Right lobe of liver (tissue), 6 donors: Measurements from ENCODE around the gene RASGRP3. TPM values are rescaled to one million over a fixed set of nuclear protein-coding genes. Genes with fewer than 3 reads are reported as not detected.

Experiments
- ATAC-seq, 4 donors: fragments of 200-7000 bp; cut with Tn5 transposase; one replicate each; pipeline ENCODE4 v1.9.1; 2020; ENCODE audit warnings: mild to moderate bottlenecking in 4 of 4, moderate library complexity in 4 of 4
- DNase-seq, 3 donors: peaks; one replicate each; pipeline ENCODE4 v3.0.0-alpha.2; 2020
- H3K27ac ChIP-seq, 3 donors: fragments of 200-600 bp; one replicate each; pipeline ENCODE4 v1.8.0; 2022
- H3K27me3 ChIP-seq, 2 donors: fragments of 200-600 bp; one replicate each; pipeline ENCODE4 v1.8.0; 2022
- H3K36me3 ChIP-seq, 4 donors: fragments of 200-600 bp; sonication (generic) in 1 of 4; one replicate each; pipeline versions ENCODE4 v1.5.1 to v1.8.0; 2017 to 2022; ENCODE audit warnings: control low read depth in 1 of 4
- H3K4me1 ChIP-seq, 4 donors: fragments of 200-600 bp; sonication (generic) in 1 of 4; one replicate each; pipeline versions ENCODE4 v1.5.1 to v1.8.0; 2017 to 2022; ENCODE audit warnings: control low read depth in 1 of 4
- H3K4me3 ChIP-seq, 3 donors: fragments of 200-600 bp; one replicate each; pipeline ENCODE4 v1.8.0; 2022
- H3K9me3 ChIP-seq, 4 donors: fragments of 200-600 bp; sonication (generic) in 1 of 4; one replicate each; pipeline versions ENCODE4 v1.5.1 to v1.8.0; 2017 to 2022; ENCODE audit warnings: control low read depth in 1 of 4
- CTCF ChIP-seq, 4 donors: fragments of 200-600 bp in 3 of 4; fragments of 450-650 bp in 1 of 4; IDR thresholded peaks; one replicate each; pipeline versions ENCODE4 v1.5.1 to v1.8.0; 2016 to 2022; ENCODE audit warnings: antibody characterized with exemption in 4 of 4, mild to moderate bottlenecking in 2 of 4
- POLR2A ChIP-seq: fragments of 450-650 bp; IDR thresholded peaks from one replicate; pipeline ENCODE4 v1.6.1; 2017; ENCODE audit warnings: antibody characterized with exemption, mild to moderate bottlenecking
- WGBS: methylation state at CpG from one replicate; pipeline ENCODE4 v1.1.6; 2018; ENCODE audit warnings: low coverage, low lambda C conversion rate; ENCODE audit not compliant: insufficient coverage; ENCODE audit errors: missing lambda C conversion rate; 5-methylcytosine and 5-hydroxymethylcytosine counted together
- intact Hi-C, 2 donors: fragments of 100-400 bp; cut with DNase I; formaldehyde crosslinking; loops; one replicate each; pipeline versions ENCODE4 v1.11.2 to v1.14.1; 2022
- total RNA-seq, 6 experiments: library from RNA; depleted of rRNA in 2 of 6; stranded (reverse); fragments of >200 nt in 2 of 6; fragmentation: NEBNext Ultra II Directional in 3 of 6; extraction: Animal tissue kit (Norgen Biotek cat#: 25700) in 3 of 6; gene quantifications; one replicate each; pipeline versions ENCODE4 v1.1.0 to v1.2.4, GENCODE V29; 2016 to 2023
- donor health status: DM: no; HTN: yes; CAD: no.
- donor health status: DM: no; HTN: no; CAD: no.
- donor health status: DM: no; HTN: no; CAD: no.
- donor health status: DM: no; HTN: yes; CAD: no.
- donor health status: DM: no; HTN: yes; CAD: no.

The RASGRP3 gene
- total RNA-seq, 6 experiments from 2014 or later = 3.0 to 11.5 (median 5.0) TPM

GRCh38 chr2:33518929-33519328 is 42.5 kb downstream of the RASGRP3 start:
- Histone ChIP-seq H3K36me3 (no peaks in the 10 kb centered on the region), H3K9me3 (no peaks in the 10 kb centered on the region), H3K4me3 (no peak overlapping the region), H3K27me3 (no peaks in the 10 kb centered on the region), H3K4me1 (no peaks in the 10 kb centered on the region), H3K27ac (no peak overlapping the region)
- TF ChIP-seq POLR2A = no peak
- TF ChIP-seq CTCF (IDR thresholded peaks at IDR 0.05) = no peak
- intact Hi-C loops = no loop called here
- WGBS = 56% methylated on average over 1 of the region's 1 CpG
- DNase-seq = no peak
- peak in 1 of 4 donors; percentile 44 for ATAC-seq

- Histone ChIP-seq H3K36me3 (no peaks in the 10 kb centered on the region), H3K27me3 (no peaks in the 10 kb centered on the region), H3K9me3 (no peaks in the 10 kb centered on the region), H3K4me1 (peaks cover 0 to 2% (median 0%) of the 10 kb centered on the region in 4 donors), H3K4me3 (no peak overlapping the region), H3K27ac (no peak overlapping the region)
- peak in 1 of 4 donors; percentile 16 for ATAC-seq
- no peak for DNase-seq
- TF ChIP-seq POLR2A (no peak), CTCF (IDR thresholded peaks at IDR 0.05) (no peak)
- WGBS = 73% methylated on average over 1 of the region's 1 CpG
- intact Hi-C loops = no loop called here
Measured at GRCh38 chr2:33521791-33522281, 45.4 kb downstream of the RASGRP3 start.

GRCh38 chr2:33522576-33522975 is 46.1 kb downstream of the RASGRP3 start:
- Histone ChIP-seq H3K9me3 (no peaks in the 10 kb centered on the region), H3K4me1 (peaks cover 0 to 2% (median 0%) of the 10 kb centered on the region in 4 donors), H3K27ac (no peak overlapping the region), H3K36me3 (no peaks in the 10 kb centered on the region), H3K27me3 (no peaks in the 10 kb centered on the region), H3K4me3 (no peak overlapping the region)
- intact Hi-C loops = no loop called here
- no peak for ATAC-seq
- 86% methylated on average over 4 of the region's 4 CpGs for WGBS
- no peak for DNase-seq
- TF ChIP-seq POLR2A (no peak), CTCF (IDR thresholded peaks at IDR 0.05) (no peak)

GRCh38 chr2:33525666-33526065 is 49.2 kb downstream of the RASGRP3 start:
- ATAC-seq (no peak), DNase-seq (no peak)
- intact Hi-C loops = no loop called here
- Histone ChIP-seq H3K9me3 (no peaks in the 10 kb centered on the region), H3K4me1 (peaks cover 0 to 2% (median 0%) of the 10 kb centered on the region in 4 donors), H3K36me3 (no peaks in the 10 kb centered on the region), H3K27ac (no peak overlapping the region), H3K27me3 (no peaks in the 10 kb centered on the region), H3K4me3 (no peak overlapping the region)
- 95% methylated on average over 2 of the region's 6 CpGs for WGBS
- TF ChIP-seq CTCF (IDR thresholded peaks at IDR 0.05) (no peak), POLR2A (no peak)

GRCh38 chr2:33526132-33526531 is 49.7 kb downstream of the RASGRP3 start:
- H3K4me3 ChIP-seq = no peak overlapping the region
- TF ChIP-seq POLR2A (no peak), CTCF (IDR thresholded peaks at IDR 0.05) (no peak)
- no peaks in the 10 kb centered on the region for H3K27me3 ChIP-seq
- peak in 3 of 4 donors; percentile 28 to 53 (median 40) for ATAC-seq
- H3K4me1 ChIP-seq = peaks cover 0 to 2% (median 0%) of the 10 kb centered on the region in 4 donors
- no peak overlapping the region for H3K27ac ChIP-seq
- 18% methylated on average over 2 of the region's 2 CpGs for WGBS
- no peaks in the 10 kb centered on the region for H3K9me3 ChIP-seq
- DNase-seq = no peak
- intact Hi-C loops = no loop called here
- no peaks in the 10 kb centered on the region for H3K36me3 ChIP-seq
